H9 (cell line): ENCODE data around the gene TRPV6. TPM values are rescaled to one million over a fixed set of nuclear protein-coding genes. Genes with fewer than 3 reads are reported as not detected.

Experiments used
- DNase-seq: peaks from one replicate; pipeline ENCODE4 v3.0.0-alpha.2; 2017
- H2AFZ ChIP-seq: one replicate; pipeline ENCODE4 v1.6.1; 2013; ENCODE audit warnings: mild to moderate bottlenecking, low read length, control low read depth, moderate library complexity
- H2AK5ac ChIP-seq: 2 replicates; pipeline ENCODE4 v1.6.1; 2013; ENCODE audit warnings: low read length, control low read depth, mixed read lengths; ENCODE audit not compliant: insufficient read length
- H2BK120ac ChIP-seq: one replicate; pipeline ENCODE4 v1.6.1; 2013; ENCODE audit warnings: low read depth, mild to moderate bottlenecking, low read length, control low read depth, inconsistent platforms; ENCODE audit not compliant: poor library complexity, severe bottlenecking
- H2BK12ac ChIP-seq: 2 replicates; pipeline ENCODE4 v1.6.1; 2013; ENCODE audit warnings: low read length, control low read depth, mixed read lengths, low read depth; ENCODE audit not compliant: insufficient read length
- H2BK15ac ChIP-seq: 2 replicates; pipeline ENCODE4 v1.6.1; 2013; ENCODE audit warnings: low read depth, low read length, control low read depth
- H2BK20ac ChIP-seq: one replicate; pipeline ENCODE4 v1.6.1; 2013; ENCODE audit warnings: low read depth, mild to moderate bottlenecking, low read length, control low read depth, inconsistent platforms; ENCODE audit not compliant: poor library complexity, severe bottlenecking
- H2BK5ac ChIP-seq: 2 replicates; pipeline ENCODE4 v1.6.1; 2013; ENCODE audit warnings: low read length, control low read depth, mixed read lengths; ENCODE audit not compliant: insufficient read length
- H3K14ac ChIP-seq: 2 replicates; pipeline ENCODE4 v1.6.1; 2013; ENCODE audit warnings: low read length, control low read depth; ENCODE audit not compliant: insufficient read depth
- H3K18ac ChIP-seq: 2 replicates; pipeline ENCODE4 v1.6.1; 2013; ENCODE audit warnings: low read depth, mild to moderate bottlenecking, mixed read lengths, low read length, control low read depth; ENCODE audit not compliant: insufficient read length
- H3K23ac ChIP-seq: 2 replicates; pipeline ENCODE4 v1.6.1; 2013; ENCODE audit warnings: low read length, control low read depth, mixed read lengths, low read depth; ENCODE audit not compliant: insufficient read length
- H3K23me2 ChIP-seq: 2 replicates; pipeline ENCODE4 v1.6.1; 2013; ENCODE audit warnings: low read depth, mild to moderate bottlenecking, mixed read lengths, low read length, control low read depth; ENCODE audit not compliant: insufficient read length, poor library complexity, severe bottlenecking
- H3K27ac ChIP-seq: 2 replicates; pipeline ENCODE4 v1.5.1; 2013; ENCODE audit warnings: low read length, control low read depth, mixed read lengths, low read depth; ENCODE audit not compliant: insufficient read length
- H3K27me3 ChIP-seq: 2 replicates; pipeline ENCODE4 v1.6.1; 2013; ENCODE audit warnings: low read length, control low read depth, inconsistent platforms; ENCODE audit not compliant: insufficient read depth
- H3K4ac ChIP-seq: 2 replicates; pipeline ENCODE4 v1.6.1; 2013; ENCODE audit warnings: low read depth, mild to moderate bottlenecking, control low read depth, inconsistent platforms, low read length, moderate library complexity
- H3K4me1 ChIP-seq: 2 replicates; pipeline ENCODE4 v1.6.1; 2013; ENCODE audit warnings: low read length, control low read depth, inconsistent platforms; ENCODE audit not compliant: insufficient read depth
- H3K4me2 ChIP-seq: 2 replicates; pipeline ENCODE4 v1.6.1; 2013; ENCODE audit warnings: low read length, control low read depth, mixed read lengths; ENCODE audit not compliant: insufficient read length, insufficient read depth
- H3K56ac ChIP-seq: 2 replicates; pipeline ENCODE4 v1.6.1; 2013; ENCODE audit warnings: low read depth, mild to moderate bottlenecking, mixed read lengths, low read length, control low read depth; ENCODE audit not compliant: insufficient read length
- H3K79me1 ChIP-seq: 2 replicates; pipeline ENCODE4 v1.6.1; 2013; ENCODE audit warnings: low read depth, mild to moderate bottlenecking, moderate library complexity, low read length, control low read depth, inconsistent platforms; ENCODE audit not compliant: insufficient read depth, poor library complexity, severe bottlenecking
- H3K79me2 ChIP-seq: 2 replicates; pipeline ENCODE4 v1.6.1; 2013; ENCODE audit warnings: low read length, control low read depth, inconsistent platforms; ENCODE audit not compliant: insufficient read depth
- H3K9ac ChIP-seq: 2 replicates; pipeline ENCODE4 v1.6.1; 2013; ENCODE audit warnings: low read length, control low read depth, mixed read lengths; ENCODE audit not compliant: insufficient read length; ENCODE audit errors: extremely low read depth
- H3K9me3 ChIP-seq: one replicate; pipeline ENCODE4 v1.6.1; 2013; ENCODE audit warnings: low read depth, low read length, inconsistent platforms; ENCODE audit not compliant: control insufficient read depth
- H3T11ph ChIP-seq: one replicate; pipeline ENCODE4 v1.6.1; 2013; ENCODE audit warnings: mild to moderate bottlenecking, low read length, control low read depth, inconsistent platforms
- H4K20me1 ChIP-seq: one replicate; pipeline ENCODE4 v1.6.1; 2013; ENCODE audit not compliant: control insufficient read depth, insufficient read length, insufficient read depth
- H4K5ac ChIP-seq: 2 replicates; pipeline ENCODE4 v1.6.1; 2013; ENCODE audit warnings: low read depth, mild to moderate bottlenecking, mixed read lengths, low read length, control low read depth; ENCODE audit not compliant: insufficient read length
- H4K8ac ChIP-seq: replicated peaks from 2 replicates; pipeline ENCODE4 v1.6.1; 2013; ENCODE audit warnings: low read length, control low read depth, mixed read lengths, low read depth; ENCODE audit not compliant: insufficient read length
- H4K91ac ChIP-seq: 2 replicates; pipeline ENCODE4 v1.6.1; 2013; ENCODE audit warnings: low read depth, mild to moderate bottlenecking, moderate library complexity, mixed read lengths, low read length, control low read depth; ENCODE audit not compliant: insufficient read length
- H3K27ac Mint-ChIP-seq, 3 experiments: 2 replicates in 2 of 3; 3 replicates in 1 of 3; pipeline ENCODE4 v1.8.0; 2020 to 2021; ENCODE audit warnings: mixed read lengths in 3 of 3, mild to moderate bottlenecking in 1 of 3, moderate library complexity in 1 of 3
- H3K27me3 Mint-ChIP-seq: 2 replicates; pipeline ENCODE4 v1.8.0; 2021; ENCODE audit warnings: low read depth, mild to moderate bottlenecking, moderate library complexity, mixed read lengths
- H3K36me3 Mint-ChIP-seq, 3 experiments: 2 replicates in 2 of 3; 3 replicates in 1 of 3; pipeline ENCODE4 v1.8.0; 2020 to 2021; ENCODE audit warnings: low read depth in 3 of 3, mixed read lengths in 3 of 3; ENCODE audit not compliant: insufficient read depth in 1 of 3
- H3K4me1 Mint-ChIP-seq, 2 experiments: 2 replicates each; pipeline ENCODE4 v1.8.0; 2020; ENCODE audit warnings: mixed read lengths in 2 of 2
- H3K4me3 Mint-ChIP-seq, 2 experiments: 2 replicates in 1 of 2; 3 replicates in 1 of 2; pipeline ENCODE4 v1.8.0; 2020 to 2021; ENCODE audit warnings: mild to moderate bottlenecking in 2 of 2, mixed read lengths in 2 of 2, moderate library complexity in 1 of 2
- H3K9me3 Mint-ChIP-seq, 2 experiments: 2 replicates in 1 of 2; 3 replicates in 1 of 2; pipeline ENCODE4 v1.8.0; 2020; ENCODE audit warnings: mild to moderate bottlenecking in 2 of 2, mixed read lengths in 2 of 2, moderate library complexity in 1 of 2
- WGBS: extraction: QIAGEN DNeasy Blood & Tissue Kit; methylation state at CpG from one replicate; pipeline ENCODE4 v1.1.7; 2013; ENCODE audit warnings: missing lambda C conversion rate, low lambda C conversion rate, mixed read lengths; ENCODE audit not compliant: insufficient read length; ENCODE audit errors: extremely low coverage; 5-methylcytosine and 5-hydroxymethylcytosine counted together
- total RNA-seq: library from RNA; stranded (reverse); gene quantifications from 2 replicates; pipeline ENCODE4 v1.2.1, GENCODE V29; 2021
- TF ChIP-seq, protein P1 (sequence below): fragments of 200-600 bp; sonication (generic); conservative IDR thresholded peaks from 3 replicates; pipeline ENCODE4 v1.8.0; 2021; ENCODE audit warnings: antibody characterized with exemption, mild to moderate bottlenecking

TRPV6 gene
- total RNA-seq, 1 experiment from 2014 or later = 0.61 TPM

DNA sequence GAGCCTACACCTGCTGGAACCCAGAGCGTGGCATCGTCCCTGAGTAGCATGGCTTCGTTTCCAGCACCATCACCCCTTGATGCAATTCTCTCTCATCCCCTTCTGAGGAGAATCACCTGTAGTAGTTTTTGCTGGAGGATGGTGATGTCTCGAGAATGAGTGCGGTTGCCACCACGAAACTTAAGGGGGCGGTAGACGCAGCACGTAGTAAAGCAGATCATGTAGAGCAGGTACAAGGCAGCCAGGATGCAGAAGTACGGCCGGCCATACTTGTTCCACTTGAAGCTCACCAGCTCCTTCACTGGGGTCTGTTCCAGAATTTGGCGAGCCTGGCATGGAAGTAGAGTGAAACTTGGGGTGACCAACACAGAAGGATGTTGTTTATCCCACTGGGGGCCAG lies 39.9 kb upstream of the TRPV6 start:
- Histone ChIP-seq H3K23ac (no peak overlapping the region), H3K9me3 (no peaks in the 10 kb centered on the region), H2BK12ac (no peak overlapping the region), H2AK5ac (no peak overlapping the region), H3K56ac (no peak overlapping the region), H4K8ac (no peak overlapping the region), H2AFZ (no peak overlapping the region), H3K4me1 (no peaks in the 10 kb centered on the region), H3K18ac (no peak overlapping the region), H4K91ac (no peak overlapping the region), H3T11ph (no peak overlapping the region), H3K4ac (no peak overlapping the region), H4K5ac (no peak overlapping the region), H3K23me2 (no peaks in the 10 kb centered on the region), H4K20me1 (no peaks in the 10 kb centered on the region), H2BK120ac (no peak overlapping the region), H2BK5ac (no peak overlapping the region), H2BK20ac (no peak overlapping the region), H3K27me3 (no peaks in the 10 kb centered on the region), H3K14ac (no peak overlapping the region), H2BK15ac (no peak overlapping the region), H3K79me1 (no peaks in the 10 kb centered on the region), H3K4me2 (no peak overlapping the region), H3K9ac (no peak overlapping the region), H3K27ac (no peak overlapping the region), H3K79me2 (no peaks in the 10 kb centered on the region)
- peaks cover 51% of the 10 kb centered on the region for H3K27me3 Mint-ChIP-seq
- no peaks in the 10 kb centered on the region; a peak in 1 of 7 replicates for H3K36me3 Mint-ChIP-seq
- H3K27ac Mint-ChIP-seq = no peak overlapping the region
- H3K9me3 Mint-ChIP-seq = peaks cover 0 to under 1% of the 10 kb centered on the region in 2 experiments; a peak in 1 of 5 replicates
- DNase-seq = peak; percentile 73
- H3K4me1 Mint-ChIP-seq = no peaks in the 10 kb centered on the region
- no CpG with 5 or more reads among the region's 12 CpGs for WGBS
- TF ChIP-seq, protein P1, sequence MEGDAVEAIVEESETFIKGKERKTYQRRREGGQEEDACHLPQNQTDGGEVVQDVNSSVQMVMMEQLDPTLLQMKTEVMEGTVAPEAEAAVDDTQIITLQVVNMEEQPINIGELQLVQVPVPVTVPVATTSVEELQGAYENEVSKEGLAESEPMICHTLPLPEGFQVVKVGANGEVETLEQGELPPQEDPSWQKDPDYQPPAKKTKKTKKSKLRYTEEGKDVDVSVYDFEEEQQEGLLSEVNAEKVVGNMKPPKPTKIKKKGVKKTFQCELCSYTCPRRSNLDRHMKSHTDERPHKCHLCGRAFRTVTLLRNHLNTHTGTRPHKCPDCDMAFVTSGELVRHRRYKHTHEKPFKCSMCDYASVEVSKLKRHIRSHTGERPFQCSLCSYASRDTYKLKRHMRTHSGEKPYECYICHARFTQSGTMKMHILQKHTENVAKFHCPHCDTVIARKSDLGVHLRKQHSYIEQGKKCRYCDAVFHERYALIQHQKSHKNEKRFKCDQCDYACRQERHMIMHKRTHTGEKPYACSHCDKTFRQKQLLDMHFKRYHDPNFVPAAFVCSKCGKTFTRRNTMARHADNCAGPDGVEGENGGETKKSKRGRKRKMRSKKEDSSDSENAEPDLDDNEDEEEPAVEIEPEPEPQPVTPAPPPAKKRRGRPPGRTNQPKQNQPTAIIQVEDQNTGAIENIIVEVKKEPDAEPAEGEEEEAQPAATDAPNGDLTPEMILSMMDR = peak; percentile 74
- H3K4me3 Mint-ChIP-seq = no peak overlapping the region
